GM10266 (cell line): Measurements from ENCODE around the gene ANKLE1.

Experiments used
- DNase-seq: peaks from one replicate; pipeline ENCODE4 v3.0.0; 2012; ENCODE audit errors: extremely low spot score
- TF ChIP-seq, protein P1 (sequence below): IDR thresholded peaks from 2 replicates; pipeline ENCODE4 v1.5.1; 2012; ENCODE audit warnings: mild to moderate bottlenecking, low read depth; ENCODE audit not compliant: control insufficient read depth, insufficient read depth; ENCODE audit errors: missing control alignments

ANKLE1 gene

DNA sequence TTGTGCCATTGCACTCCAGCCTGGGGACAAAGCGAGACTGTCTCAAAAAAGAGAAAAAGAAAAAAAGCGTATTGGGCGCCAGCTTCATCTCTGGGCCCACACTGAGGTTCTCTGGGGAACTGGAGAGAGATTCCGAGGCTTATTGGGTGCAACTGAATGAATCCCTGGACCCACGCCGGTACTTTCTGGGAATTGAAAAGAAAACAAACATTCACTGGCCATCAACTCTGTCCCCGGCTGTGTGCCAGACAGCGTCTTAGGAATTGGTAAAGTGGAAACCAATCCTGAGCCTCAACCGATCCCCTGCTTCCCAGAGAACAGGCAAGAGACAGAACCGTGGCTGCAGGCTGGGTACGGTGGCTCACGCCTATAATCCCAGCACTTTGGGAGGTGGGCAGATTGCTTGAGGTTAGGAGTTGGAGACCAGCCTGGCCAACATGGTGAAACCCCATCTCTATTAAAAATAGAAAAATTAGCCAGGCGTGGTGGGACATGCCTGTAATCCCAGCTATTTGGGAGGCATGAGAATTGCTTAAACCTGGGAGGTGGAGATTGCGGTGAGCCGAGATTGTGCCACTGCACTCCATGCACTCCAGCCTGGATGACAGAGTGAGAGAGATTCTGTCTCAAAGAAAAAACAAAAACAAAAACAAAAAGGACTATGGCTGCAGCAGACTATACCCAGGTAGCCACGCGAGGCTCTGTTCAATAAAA, 44.3 kb downstream of the ANKLE1 start:
- DNase-seq = no peak
- TF ChIP-seq, protein P1, sequence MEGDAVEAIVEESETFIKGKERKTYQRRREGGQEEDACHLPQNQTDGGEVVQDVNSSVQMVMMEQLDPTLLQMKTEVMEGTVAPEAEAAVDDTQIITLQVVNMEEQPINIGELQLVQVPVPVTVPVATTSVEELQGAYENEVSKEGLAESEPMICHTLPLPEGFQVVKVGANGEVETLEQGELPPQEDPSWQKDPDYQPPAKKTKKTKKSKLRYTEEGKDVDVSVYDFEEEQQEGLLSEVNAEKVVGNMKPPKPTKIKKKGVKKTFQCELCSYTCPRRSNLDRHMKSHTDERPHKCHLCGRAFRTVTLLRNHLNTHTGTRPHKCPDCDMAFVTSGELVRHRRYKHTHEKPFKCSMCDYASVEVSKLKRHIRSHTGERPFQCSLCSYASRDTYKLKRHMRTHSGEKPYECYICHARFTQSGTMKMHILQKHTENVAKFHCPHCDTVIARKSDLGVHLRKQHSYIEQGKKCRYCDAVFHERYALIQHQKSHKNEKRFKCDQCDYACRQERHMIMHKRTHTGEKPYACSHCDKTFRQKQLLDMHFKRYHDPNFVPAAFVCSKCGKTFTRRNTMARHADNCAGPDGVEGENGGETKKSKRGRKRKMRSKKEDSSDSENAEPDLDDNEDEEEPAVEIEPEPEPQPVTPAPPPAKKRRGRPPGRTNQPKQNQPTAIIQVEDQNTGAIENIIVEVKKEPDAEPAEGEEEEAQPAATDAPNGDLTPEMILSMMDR = no peak

DNA sequence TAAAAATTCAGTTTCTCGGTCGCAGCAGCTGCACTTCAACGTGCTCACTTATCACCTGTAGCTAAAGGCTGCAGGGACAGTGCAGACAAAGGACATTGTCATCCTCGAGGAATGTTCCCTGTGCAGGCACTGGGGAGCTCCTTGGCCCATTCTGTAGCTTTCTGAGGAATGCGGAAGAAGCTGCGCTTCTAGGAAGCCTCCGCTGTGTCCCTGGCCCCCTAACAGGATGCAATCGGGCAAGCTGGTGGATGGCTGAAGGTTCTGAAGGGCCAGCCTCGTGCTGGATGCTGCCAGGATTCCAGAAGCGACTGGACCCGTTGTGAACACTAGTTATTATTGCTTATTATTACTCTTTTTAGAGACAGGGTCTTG, 44.9 kb downstream of the ANKLE1 start:
- TF ChIP-seq, protein P1 = no peak
- DNase-seq = no peak

DNA sequence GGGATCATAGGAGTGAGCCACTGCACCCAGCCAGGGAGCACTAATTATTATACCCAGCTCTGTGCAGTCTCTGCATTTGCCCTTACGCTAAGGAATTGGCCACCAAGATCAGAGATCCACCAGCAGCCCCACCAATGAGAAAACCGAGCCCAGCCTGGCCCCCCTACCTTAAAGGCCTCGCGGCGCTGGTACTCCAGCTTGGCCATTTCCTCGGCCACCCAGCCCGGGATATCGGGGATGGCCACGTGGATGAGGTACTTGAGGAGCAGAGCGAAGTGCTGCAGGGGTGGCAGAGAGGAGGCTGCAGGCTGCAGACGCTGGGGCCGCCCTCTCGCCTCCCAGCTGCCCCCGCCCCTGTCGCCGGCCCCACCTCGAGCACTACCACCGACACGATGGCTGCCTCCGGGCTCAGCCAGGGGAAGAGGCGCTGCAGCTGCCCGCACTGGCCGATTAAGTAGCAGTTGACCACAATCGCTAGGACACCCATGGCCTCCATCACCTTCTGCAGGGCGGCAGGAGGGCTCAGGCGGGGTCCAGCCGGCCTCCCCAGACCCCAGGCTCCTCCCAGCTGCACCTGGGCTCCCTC, 45.5 kb downstream of the ANKLE1 start:
- DNase-seq = no peak
- TF ChIP-seq, protein P1 = no peak

DNA sequence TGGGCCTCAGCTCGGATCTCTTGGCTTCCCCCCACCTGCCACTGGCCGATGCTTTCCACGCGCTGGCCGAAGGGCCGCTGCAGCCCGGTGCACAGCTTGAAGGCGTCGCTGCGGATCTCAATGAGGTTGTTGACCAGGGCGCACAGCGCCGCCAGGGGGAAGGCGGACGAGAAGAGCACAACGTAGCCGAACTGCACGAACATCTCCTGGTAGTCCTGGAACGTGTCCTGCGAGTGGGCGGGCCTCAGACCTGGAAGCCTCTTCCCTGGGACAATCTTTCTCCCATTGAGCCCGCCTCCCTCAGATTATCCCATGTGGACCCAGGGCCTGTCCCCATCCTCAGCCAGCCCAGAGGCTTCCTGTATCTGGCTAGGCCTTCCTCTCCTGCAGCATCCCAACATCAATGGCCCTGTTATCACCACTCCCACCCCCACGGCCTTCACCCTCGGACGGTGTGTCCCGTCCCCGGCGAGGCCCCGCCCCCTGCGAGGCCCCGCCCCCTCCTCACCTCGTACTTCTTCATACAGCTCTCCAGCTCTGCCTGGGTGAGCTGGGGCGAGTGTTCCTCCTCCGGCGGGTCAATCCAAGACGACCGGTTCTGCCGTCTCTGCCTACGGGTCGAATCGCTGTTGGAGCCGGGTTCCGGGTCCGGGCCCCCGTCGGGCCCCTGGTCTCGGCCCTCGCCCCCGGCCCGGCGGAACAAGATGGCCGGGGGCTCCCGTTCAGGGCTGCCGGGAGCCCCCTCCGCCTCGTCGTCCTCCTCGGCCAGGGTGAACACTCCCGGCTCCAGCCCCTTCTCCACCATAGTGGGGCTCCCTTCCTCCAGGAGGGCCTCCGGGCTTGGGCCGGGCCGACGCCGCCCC, 46.2 kb downstream of the ANKLE1 start:
- TF ChIP-seq, protein P1 = no peak
- peak; percentile 87 for DNase-seq

DNA sequence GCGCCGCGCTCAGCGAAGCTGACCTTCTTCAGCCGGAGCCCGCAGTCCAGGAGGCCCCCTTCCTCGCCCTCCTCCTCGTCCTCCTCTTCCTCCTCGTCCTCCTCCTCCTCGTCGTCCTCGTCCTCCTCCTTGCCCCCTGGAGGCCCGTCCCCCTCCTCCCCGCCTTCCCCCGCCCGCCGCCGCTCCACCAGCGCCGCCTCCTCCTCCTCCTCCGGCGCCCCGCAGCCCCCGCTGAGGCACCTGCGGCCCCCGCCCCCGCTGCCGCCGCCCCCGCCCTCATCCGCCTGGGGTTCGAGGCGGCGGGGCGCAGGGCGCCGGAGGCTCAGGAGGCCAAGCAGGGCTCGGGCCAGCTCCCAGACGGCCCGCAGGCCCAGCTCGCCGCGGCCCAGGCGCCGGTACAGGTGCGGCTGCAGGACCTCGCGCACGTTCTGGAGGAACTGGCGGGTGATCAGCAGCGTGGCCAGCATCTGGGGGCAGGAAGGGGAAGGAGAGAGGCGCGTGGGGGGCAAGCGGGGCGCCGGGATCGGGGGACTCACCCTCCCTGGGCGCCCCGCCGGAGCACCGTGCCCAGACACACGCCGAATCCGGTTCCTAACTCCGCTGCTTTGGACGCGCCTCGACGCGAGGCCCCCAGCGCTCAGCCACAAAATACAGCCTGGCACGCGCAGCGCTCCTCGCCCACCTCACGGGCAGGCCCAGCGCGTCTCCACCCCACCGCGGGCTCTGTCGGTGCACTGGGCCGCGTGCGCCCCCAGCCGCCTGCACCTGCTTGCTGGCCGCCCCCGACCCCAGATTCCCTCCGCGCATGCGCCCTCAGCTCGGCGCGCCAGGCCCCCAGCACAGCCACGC, 47.0 kb downstream of the ANKLE1 start:
- TF ChIP-seq, protein P1 = no peak

DNA sequence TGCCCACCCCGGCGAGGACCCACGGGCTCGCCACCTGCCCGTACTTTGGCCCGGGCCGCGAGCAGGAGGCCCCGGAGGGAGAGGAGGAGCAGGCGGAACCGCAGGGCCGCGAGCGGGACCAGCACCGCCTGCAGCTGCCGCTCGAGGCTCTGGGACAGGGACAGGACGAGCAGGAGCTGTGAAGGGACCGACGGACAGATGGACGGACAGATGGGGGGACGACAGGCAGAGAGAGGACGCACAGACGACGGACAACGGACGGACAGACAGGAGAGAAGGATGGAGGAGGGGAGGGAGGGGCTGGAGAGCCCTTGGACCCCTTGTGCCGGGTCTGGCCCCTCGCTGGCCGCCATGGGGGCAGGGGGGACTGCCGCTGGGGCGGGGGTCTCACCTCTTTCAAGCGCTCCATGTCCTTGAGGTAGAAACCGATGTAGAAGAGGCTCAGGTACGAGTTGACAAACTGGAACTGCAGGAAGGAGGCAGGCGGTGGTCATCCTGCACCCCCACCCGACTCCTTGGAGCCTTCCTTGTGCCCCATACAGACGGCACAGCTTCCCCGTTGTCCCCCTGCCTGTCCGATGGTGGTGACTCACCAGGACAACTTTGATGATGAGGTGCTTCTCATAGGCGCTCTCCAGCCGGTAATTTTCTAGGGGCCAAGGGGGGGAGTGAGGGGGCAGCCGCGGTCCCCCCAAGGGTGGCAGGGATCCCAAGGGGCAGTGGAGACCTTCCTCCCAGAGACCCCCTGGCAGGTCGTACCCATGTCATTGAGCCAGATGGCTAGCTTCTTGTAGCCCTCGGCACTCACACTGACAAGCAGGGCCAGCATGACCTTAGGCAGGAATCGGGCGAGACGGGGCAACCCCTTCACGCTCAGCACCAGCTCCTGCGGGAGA, 47.9 kb downstream of the ANKLE1 start:
- DNase-seq = no peak
- TF ChIP-seq, protein P1 = no peak

More for the DNA sequence above, 47.0 kb downstream of the ANKLE1 start:
- DNase-seq = peak; percentile 67
